Neural cell (in vitro differentiated cells): ENCODE data around the gene G2E3. TPM values are rescaled to one million over a fixed set of nuclear protein-coding genes. Genes with fewer than 3 reads are reported as not detected.

ENCODE experiments used
- H2AFZ ChIP-seq: fragments of 200-600, 300-800 bp; sonication (generic), shearing (Covaris generic); 2 replicates; pipeline ENCODE4 v1.6.0; 2014; ENCODE audit warnings: low read depth, mild to moderate bottlenecking, antibody characterized with exemption, low read length, moderate library complexity
- H3F3A ChIP-seq: fragments of 200-600 bp; shearing (Covaris generic); 2 replicates; pipeline ENCODE4 v1.6.1; 2016; ENCODE audit warnings: mild to moderate bottlenecking, moderate library complexity, mixed read lengths, antibody characterized with exemption, low read length; ENCODE audit not compliant: insufficient read depth, poor library complexity, severe bottlenecking
- H3K27ac ChIP-seq: fragments of 200-600, 300-800 bp; sonication (generic), shearing (Covaris generic); 2 replicates; pipeline ENCODE4 v1.5.1; 2014; ENCODE audit warnings: mild to moderate bottlenecking, low read length, moderate library complexity
- H3K27me3 ChIP-seq: fragments of 300-800, 200-600 bp; sonication (generic), shearing (Covaris generic); 2 replicates; pipeline ENCODE4 v1.6.0; 2014; ENCODE audit warnings: mild to moderate bottlenecking, low read depth, low read length, moderate library complexity; ENCODE audit not compliant: insufficient read depth
- H3K36me3 ChIP-seq: fragments of 300-800, 200-600 bp; sonication (generic), shearing (Covaris generic); 2 replicates; pipeline ENCODE4 v1.5.1; 2014; ENCODE audit warnings: mild to moderate bottlenecking, antibody characterized with exemption, low read length, moderate library complexity; ENCODE audit not compliant: insufficient read depth
- H3K4me2 ChIP-seq: fragments of 300-800, 200-600 bp; sonication (generic), shearing (Covaris generic); 2 replicates; pipeline ENCODE4 v1.6.0; 2014; ENCODE audit warnings: mild to moderate bottlenecking, low read length
- H3K4me3 ChIP-seq: fragments of 300-800, 200-600 bp; sonication (generic), shearing (Covaris generic); 2 replicates; pipeline ENCODE4 v1.5.1; 2014; ENCODE audit warnings: mild to moderate bottlenecking, low read length, moderate library complexity
- H3K79me2 ChIP-seq: fragments of 200-600 bp; shearing (Covaris generic); replicated peaks from 2 replicates; pipeline ENCODE4 v1.6.0; 2014; ENCODE audit warnings: mild to moderate bottlenecking, low read length, moderate library complexity; ENCODE audit not compliant: insufficient read depth
- H3K9ac ChIP-seq: fragments of 300-800, 200-600 bp; sonication (generic), shearing (Covaris generic); 2 replicates; pipeline ENCODE4 v1.6.1; 2016; ENCODE audit warnings: mild to moderate bottlenecking, low read length, mixed read lengths
- H3K9me2 ChIP-seq: fragments of 200-600 bp; shearing (Covaris generic); 2 replicates; pipeline ENCODE4 v1.6.1; 2016; ENCODE audit warnings: mild to moderate bottlenecking, low read length, mixed read lengths; ENCODE audit not compliant: insufficient read depth
- H3K9me3 ChIP-seq: fragments of 200-600, 300-800 bp; sonication (generic), shearing (Covaris generic); 2 replicates; pipeline ENCODE4 v1.6.1; 2016; ENCODE audit warnings: mild to moderate bottlenecking, mixed run types, low read length, moderate library complexity, mixed read lengths
- H4K20me1 ChIP-seq: fragments of 200-600 bp; shearing (Covaris generic); 2 replicates; pipeline ENCODE4 v1.6.1; 2016; ENCODE audit warnings: mild to moderate bottlenecking, mixed run types; ENCODE audit not compliant: insufficient read depth
- CTCF ChIP-seq: fragments of 450-650 bp; IDR thresholded peaks from 2 replicates; pipeline ENCODE4 v1.5.1; 2014; ENCODE audit warnings: antibody characterized with exemption, mild to moderate bottlenecking, moderate library complexity; ENCODE audit not compliant: poor library complexity, severe bottlenecking
- EP300 ChIP-seq: fragments of 450-650 bp; conservative IDR thresholded peaks from 2 replicates; pipeline ENCODE4 v1.6.1; 2014; ENCODE audit warnings: antibody characterized with exemption, mild to moderate bottlenecking, moderate library complexity; ENCODE audit not compliant: poor library complexity, severe bottlenecking
- EZH2 ChIP-seq: fragments of 200-600, 300-800 bp; shearing (Covaris generic), sonication (generic); IDR thresholded peaks from 2 replicates; pipeline ENCODE4 v1.6.1; 2014; ENCODE audit warnings: antibody characterized with exemption, low read length, borderline replicate concordance, mild to moderate bottlenecking; ENCODE audit not compliant: insufficient read depth, poor library complexity, severe bottlenecking
- MXI1 ChIP-seq: fragments of 450-650 bp; conservative IDR thresholded peaks from 2 replicates; pipeline ENCODE4 v1.6.1; 2014; ENCODE audit warnings: antibody characterized with exemption, mild to moderate bottlenecking; ENCODE audit not compliant: poor library complexity, severe bottlenecking
- POLR2AphosphoS5 ChIP-seq: IDR thresholded peaks from 2 replicates; pipeline ENCODE4 v1.6.1; 2012
- RAD21 ChIP-seq: fragments of 450-650 bp; conservative IDR thresholded peaks from 2 replicates; pipeline ENCODE4 v1.6.1; 2014; ENCODE audit warnings: antibody characterized with exemption, mild to moderate bottlenecking, moderate library complexity
- REST ChIP-seq: IDR thresholded peaks from 2 replicates; pipeline ENCODE4 v1.6.1; 2012; ENCODE audit warnings: borderline replicate concordance
- SMC3 ChIP-seq: fragments of 450-650 bp; conservative IDR thresholded peaks from 2 replicates; pipeline ENCODE4 v1.6.1; 2014; ENCODE audit warnings: antibody characterized with exemption, mild to moderate bottlenecking, moderate library complexity; ENCODE audit not compliant: poor library complexity
- TAF1 ChIP-seq: IDR thresholded peaks from 2 replicates; pipeline ENCODE4 v1.6.1; 2012; ENCODE audit warnings: low read depth
- polyA plus RNA-seq: library from polyadenylated mRNA; depleted of rRNA; stranded (reverse); fragments of >200 nt; gene quantifications from 2 replicates; pipeline ENCODE4 v1.2.3, GENCODE V29; 2014

The G2E3 gene
- polyA plus RNA-seq, 1 donor from 2014 or later = 35.4 TPM

- TF ChIP-seq EP300 = no peak
- TF ChIP-seq TAF1 = no peak
- H3K79me2 ChIP-seq = peaks cover 31% of the 10 kb centered on the region
- H3K9me2 ChIP-seq = no peaks in the 10 kb centered on the region
Observed at GRCh38 chr14:30630248-30630647, 71.3 kb downstream of the G2E3 start.

GRCh38 chr14:30632730-30633129, 73.8 kb downstream of the G2E3 start:
- no peaks in the 10 kb centered on the region for H4K20me1 ChIP-seq
- H3K27ac ChIP-seq = no peak overlapping the region
- no peak overlapping the region for H3K4me3 ChIP-seq
- no peaks in the 10 kb centered on the region for H3K27me3 ChIP-seq
- no peaks in the 10 kb centered on the region for H3K9me3 ChIP-seq
- H3K79me2 ChIP-seq = peaks cover 20% of the 10 kb centered on the region
- H3K36me3 ChIP-seq = peaks cover 10% of the 10 kb centered on the region
- TF ChIP-seq TAF1 (no peak), MXI1 (no peak), CTCF (no peak), POLR2AphosphoS5 (no peak), REST (no peak), EZH2 (no peak), RAD21 (no peak), EP300 (no peak), SMC3 (no peak)
- no peaks in the 10 kb centered on the region for H3K9me2 ChIP-seq
- H2AFZ ChIP-seq = no peak overlapping the region
- H3K9ac ChIP-seq = no peak overlapping the region
- H3F3A ChIP-seq = no peaks in the 10 kb centered on the region
- H3K4me2 ChIP-seq = no peak overlapping the region

More at GRCh38 chr14:30630248-30630647, 71.3 kb downstream of the G2E3 start:
- Histone ChIP-seq H3K9ac (no peak overlapping the region), H3F3A (no peaks in the 10 kb centered on the region), H3K9me3 (no peaks in the 10 kb centered on the region), H3K36me3 (no peaks in the 10 kb centered on the region), H3K27me3 (no peaks in the 10 kb centered on the region), H4K20me1 (no peaks in the 10 kb centered on the region), H3K4me3 (no peak overlapping the region), H3K27ac (no peak overlapping the region), H3K4me2 (no peak overlapping the region), H2AFZ (no peak overlapping the region)

- peaks cover 10% of the 10 kb centered on the region for H3K36me3 ChIP-seq
Observed at GRCh38 chr14:30638926-30639325, 80.0 kb downstream of the G2E3 start.

More at GRCh38 chr14:30638926-30639325, 80.0 kb downstream of the G2E3 start:
- TF ChIP-seq POLR2AphosphoS5 = no peak
- Histone ChIP-seq H3K79me2 (peaks cover 7% of the 10 kb centered on the region), H3F3A (no peaks in the 10 kb centered on the region), H3K9ac (no peak overlapping the region), H3K9me3 (peaks cover under 1% of the 10 kb centered on the region), H3K9me2 (no peaks in the 10 kb centered on the region), H4K20me1 (no peaks in the 10 kb centered on the region), H3K4me2 (no peak overlapping the region), H3K4me3 (no peak overlapping the region), H3K27me3 (no peaks in the 10 kb centered on the region), H2AFZ (no peak overlapping the region), H3K27ac (no peak overlapping the region)
